GM12878 (cell line): Measurements from ENCODE around the gene CACNB3. TPM values are rescaled to one million over a fixed set of nuclear protein-coding genes. Genes with fewer than 3 reads are reported as not detected.
A peak's percentile ranks its signal among the peaks of the same experiment; 100 is the strongest.

Experiments
- ATAC-seq: fragments of 200-7000 bp; cut with Tn5 transposase; 3 replicates; pipeline ENCODE4 v1.9.1; 2020; ENCODE audit warnings: mild to moderate bottlenecking, moderate library complexity
- BruUV-seq: library from RNA; stranded (reverse); fragments of 400-500 nt; replicated peaks from 2 replicates; lab custom pipeline; 2021; lab: Mats Ljungman, UMichigan
- CTCF ChIA-PET: fragments of 300-600 bp; sonication (Branson Sonifier 250); formaldehyde crosslinking; extraction: SDS; loops from one replicate; lab custom pipeline; 2021; ENCODE audit warnings: inconsistent platforms; lab: Yijun Ruan, JAX
- POLR2A ChIA-PET: fragments of 350-600 bp; formaldehyde crosslinking; extraction: SDS; loops from one replicate; lab custom pipeline; 2021; ENCODE audit warnings: inconsistent platforms; lab: Charles Lee
- RAD21 ChIA-PET: fragments of 300-600 bp; sonication (Branson Sonifier 250); formaldehyde crosslinking; loops from one replicate; lab custom pipeline; 2023; ENCODE audit warnings: antibody characterized with exemption; ENCODE audit not compliant: unreplicated experiment; lab: Charles Lee
- SMC1A ChIA-PET: fragments of 300-600 bp; sonication (Branson Sonifier 250); formaldehyde crosslinking; loops from one replicate; lab custom pipeline; 2023; ENCODE audit not compliant: unreplicated experiment, uncharacterized antibody; lab: Charles Lee
- DNase-seq: peaks from one replicate; pipeline ENCODE4 v3.0.0-alpha.2; 2011; ENCODE audit warnings: low read depth, low spot score
- FAIRE-seq: peaks from 3 replicates; lab custom pipeline; 2011; peaks lifted over from hg19 to GRCh38; lab: Jason Lieb, UNC
- H2AFZ ChIP-seq: 2 replicates; pipeline ENCODE4 v1.6.0; 2011; ENCODE audit warnings: low read depth, low read length, control low read depth; ENCODE audit not compliant: control insufficient read depth
- H3K27ac ChIP-seq: 2 replicates; pipeline ENCODE4 v1.5.1; 2011; ENCODE audit warnings: control low read depth; ENCODE audit not compliant: control insufficient read depth, insufficient read depth
- H3K27me3 ChIP-seq, 2 experiments: replicated peaks in 1 of 2; 2 replicates each; pipeline versions ENCODE4 v1.6.0 to v1.6.1; 2011; ENCODE audit warnings: low read length in 1 of 2; ENCODE audit not compliant: control insufficient read depth in 2 of 2, insufficient read depth in 2 of 2
- H3K36me3 ChIP-seq, 2 experiments: 2 replicates each; pipeline ENCODE4 v1.5.1; 2011; ENCODE audit warnings: low read length in 1 of 2; ENCODE audit not compliant: control insufficient read depth in 2 of 2, insufficient read depth in 2 of 2
- H3K4me1 ChIP-seq: 2 replicates; pipeline ENCODE4 v1.6.1; 2011; ENCODE audit warnings: mild to moderate bottlenecking, low read length, moderate library complexity, mixed read lengths; ENCODE audit not compliant: control insufficient read depth, insufficient read depth
- H3K4me2 ChIP-seq: 2 replicates; pipeline ENCODE4 v1.6.0; 2011; ENCODE audit warnings: control low read depth; ENCODE audit not compliant: control insufficient read depth, insufficient read depth
- H3K4me3 ChIP-seq: fragments of 200-600 bp; sonication (generic); 2 replicates; pipeline ENCODE4 v1.5.1; 2016
- H3K79me2 ChIP-seq: 2 replicates; pipeline ENCODE4 v1.6.0; 2011; ENCODE audit warnings: low read length; ENCODE audit not compliant: control insufficient read depth, insufficient read depth
- H3K9ac ChIP-seq: 2 replicates; pipeline ENCODE4 v1.8.0; 2011; ENCODE audit warnings: low read length, control low read depth, mixed read lengths; ENCODE audit not compliant: control insufficient read depth, insufficient read depth
- H3K9me3 ChIP-seq: replicated peaks from 3 replicates; pipeline ENCODE4 v1.5.1; 2011; ENCODE audit warnings: mild to moderate bottlenecking, low read length; ENCODE audit not compliant: control insufficient read depth, insufficient read depth
- H4K20me1 ChIP-seq: 2 replicates; pipeline ENCODE4 v1.6.0; 2011; ENCODE audit not compliant: control insufficient read depth, insufficient read depth
- ATF7 ChIP-seq: fragments of 450-650 bp; IDR thresholded peaks from 2 replicates; pipeline ENCODE4 v1.6.1; 2016; ENCODE audit warnings: low read depth, mild to moderate bottlenecking
- CREB1 ChIP-seq: IDR thresholded peaks from 2 replicates; pipeline ENCODE4 v1.6.1; 2012; ENCODE audit warnings: low read depth, mild to moderate bottlenecking, inconsistent platforms
- DPF2 ChIP-seq: fragments of 450-650 bp; IDR thresholded peaks from 2 replicates; pipeline ENCODE4 v1.6.1; 2017; ENCODE audit warnings: mild to moderate bottlenecking
- EED ChIP-seq: sonication (generic); IDR thresholded peaks from 2 replicates; pipeline ENCODE4 v1.6.1; 2016; ENCODE audit warnings: antibody characterized with exemption, low read depth
- ESRRA ChIP-seq: IDR thresholded peaks from 2 replicates; pipeline ENCODE4 v1.6.1; 2012; ENCODE audit warnings: mild to moderate bottlenecking, low read length, improper control_type of control experiment
- GABPA ChIP-seq: IDR thresholded peaks from 2 replicates; pipeline ENCODE4 v1.6.1; 2014; ENCODE audit warnings: antibody characterized with exemption, low read depth, mild to moderate bottlenecking, inconsistent platforms
- IKZF1 ChIP-seq: fragments of 450-650 bp; conservative IDR thresholded peaks from 2 replicates; pipeline ENCODE4 v1.6.1; 2017; ENCODE audit warnings: antibody characterized with exemption, mild to moderate bottlenecking
- NBN ChIP-seq: fragments of 450-650 bp; IDR thresholded peaks from 2 replicates; pipeline ENCODE4 v1.6.1; 2016
- POLR2AphosphoS5 ChIP-seq: IDR thresholded peaks from 2 replicates; pipeline ENCODE4 v1.6.1; 2011; ENCODE audit warnings: mild to moderate bottlenecking, low read length, inconsistent platforms
- RELA ChIP-seq: fragments of 450-650 bp; IDR thresholded peaks from 2 replicates; pipeline ENCODE4 v1.8.0; 2014; ENCODE audit warnings: borderline replicate concordance; ENCODE audit not compliant: partially characterized antibody
- WGBS: methylation state at CpG from one replicate; pipeline ENCODE4 v1.1.6; 2016; ENCODE audit warnings: low lambda C conversion rate; ENCODE audit not compliant: insufficient replicate concordance, insufficient coverage; ENCODE audit errors: missing lambda C conversion rate; 5-methylcytosine and 5-hydroxymethylcytosine counted together
- in situ Hi-C: fragments of 300-500 bp; cut with MboI; formaldehyde crosslinking; loops from 9 replicates; pipeline ENCODE4 v1.14.3; 2018; ENCODE audit warnings: mixed read lengths
- intact Hi-C: fragments of 100-400 bp; cut with micrococcal nuclease; formaldehyde crosslinking; loops from one replicate; pipeline ENCODE4 v1.14.2; 2022; ENCODE audit not compliant: unreplicated experiment
- polyA plus RNA-seq, 11 experiments: library from polyadenylated mRNA; depleted of rRNA in 4 of 11; unstranded in 6 of 11; stranded (reverse) in 5 of 11; fragments of >200 nt; fragmentation: Nextera tagmentation in 4 of 11; fragmentation: Illumina TruSeq in 1 of 11; extraction: Ambion mirVana in 4 of 11; extraction: Trizol in 1 of 11; gene quantifications; 1 replicate in 1 of 11; 2 replicates in 10 of 11; pipeline versions ENCODE4 v1.2.1 to v1.2.3, GENCODE V29; 2011 to 2016; ENCODE audit warnings: inconsistent platforms in 2 of 11, missing spikeins in 2 of 11, low read depth in 1 of 11
- total RNA-seq, 4 experiments: library from RNA; depleted of rRNA in 3 of 4; stranded (reverse); fragments of >200 nt in 3 of 4; fragmentation: Illumina TruSeq in 1 of 4; extraction: Trizol in 1 of 4; gene quantifications; 2 replicates each; pipeline versions ENCODE4 v1.2.1 to v1.2.3, GENCODE V29; 2013 to 2021
- TF ChIP-seq, protein P1 (sequence below): fragments of 450-650 bp; formaldehyde crosslinking; IDR thresholded peaks from 2 replicates; pipeline ENCODE4 v1.5.0; 2022; ENCODE audit warnings: mild to moderate bottlenecking, missing genetic modification characterization
- TF ChIP-seq, protein P2 (sequence below): IDR thresholded peaks from 2 replicates; pipeline ENCODE4 v1.6.1; 2012; ENCODE audit warnings: mild to moderate bottlenecking, low read depth, low read length

The CACNB3 gene
- total and polyA plus RNA-seq, 10 of the 15 experiments (the other 5 are each of a cell fraction or from before 2014, with no cell fraction given), result 0.78 to 5.0 (median 1.7) TPM

DNA sequence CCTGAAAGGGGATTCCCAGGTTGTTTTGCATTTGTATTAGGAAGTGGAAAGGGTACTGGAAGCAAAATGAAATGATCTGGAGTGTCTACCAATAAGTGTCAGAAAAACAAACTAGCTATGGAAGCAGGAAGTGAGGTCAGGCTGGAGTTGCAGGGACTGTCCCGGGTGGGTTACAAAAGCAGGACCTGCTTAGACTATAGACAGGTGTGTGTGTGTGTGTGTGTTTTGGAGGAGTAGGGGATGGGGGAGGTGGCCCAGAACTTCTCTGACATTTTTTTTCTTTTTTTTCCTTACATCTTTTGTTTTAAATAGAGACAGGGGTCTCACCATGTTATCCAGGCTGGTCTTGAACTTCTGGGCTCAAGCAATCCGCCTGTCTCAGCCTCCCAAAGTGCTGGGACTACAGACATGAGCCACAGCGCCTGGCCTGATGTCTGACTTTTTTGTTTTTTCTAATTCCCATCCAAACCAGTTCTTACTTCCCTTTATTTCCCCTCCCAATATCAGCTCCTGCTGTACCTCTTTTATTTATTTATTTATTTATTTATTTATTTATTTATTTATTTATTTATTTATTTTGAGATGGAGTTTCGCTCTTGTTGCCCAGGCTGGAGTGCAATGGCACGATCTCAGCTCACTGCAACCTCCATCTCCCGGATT is 47.9 kb downstream of the CACNB3 start:
- SMC1A ChIA-PET, result interaction anchor here (0.9 to 10.6 kb wide), 6 partner anchors 10 to 103 kb away, joined by 3 to 79 read pairs (median 8); partner anchors contain the start of genes ARF3 and DDX23
- in situ Hi-C loops (no loop called here), intact Hi-C loops (no loop called here)
- Histone ChIP-seq H3K4me3 (peak overlapping the region; percentile 79; the same call in 1 of the 2 replicates), H3K4me2 (peak overlapping the region; percentile 99), H2AFZ (peak overlapping the region; percentile 84), H3K79me2 (peaks cover 6% of the 10 kb centered on the region), H3K4me1 (peaks cover 12% of the 10 kb centered on the region), H3K36me3 (peaks cover 0 to 3% of the 10 kb centered on the region in 2 experiments; a peak in 1 of 4 replicates), H3K27ac (peak overlapping the region; percentile 7), H3K9me3 (no peaks in the 10 kb centered on the region), H3K9ac (0 out of 2 replicates have a peak overlapping the region, but pooled peaks have one; percentile 4), H4K20me1 (no peaks in the 10 kb centered on the region), H3K27me3 (no peaks in the 10 kb centered on the region)
- no TSS peak for BruUV-seq
- 62% methylated on average over 6 of the region's 6 CpGs for WGBS
- FAIRE-seq (no peak), DNase-seq (no peak), ATAC-seq (no peak; the same call in 1 of the 3 replicates)
- RAD21 ChIA-PET, result interaction anchor here (0.7 to 3.4 kb wide), 6 partner anchors 13 to 87 kb away, joined by 4 to 42 read pairs (median 8); partner anchors contain the start of genes DDX23 and FKBP11
- POLR2A ChIA-PET, result interaction anchor here (0.6 to 5.0 kb wide), 14 partner anchors 8 to 285 kb away, joined by 3 to 52 read pairs (median 6); partner anchors contain the start of genes ARF3 and DDX23
- CTCF ChIA-PET, result interaction anchor here (0.8 to 9.9 kb wide), 14 partner anchors 11 to 177 kb away, joined by 3 to 135 read pairs (median 4); partner anchors contain the start of genes DDX23 and FKBP11
- TF ChIP-seq, protein P1, sequence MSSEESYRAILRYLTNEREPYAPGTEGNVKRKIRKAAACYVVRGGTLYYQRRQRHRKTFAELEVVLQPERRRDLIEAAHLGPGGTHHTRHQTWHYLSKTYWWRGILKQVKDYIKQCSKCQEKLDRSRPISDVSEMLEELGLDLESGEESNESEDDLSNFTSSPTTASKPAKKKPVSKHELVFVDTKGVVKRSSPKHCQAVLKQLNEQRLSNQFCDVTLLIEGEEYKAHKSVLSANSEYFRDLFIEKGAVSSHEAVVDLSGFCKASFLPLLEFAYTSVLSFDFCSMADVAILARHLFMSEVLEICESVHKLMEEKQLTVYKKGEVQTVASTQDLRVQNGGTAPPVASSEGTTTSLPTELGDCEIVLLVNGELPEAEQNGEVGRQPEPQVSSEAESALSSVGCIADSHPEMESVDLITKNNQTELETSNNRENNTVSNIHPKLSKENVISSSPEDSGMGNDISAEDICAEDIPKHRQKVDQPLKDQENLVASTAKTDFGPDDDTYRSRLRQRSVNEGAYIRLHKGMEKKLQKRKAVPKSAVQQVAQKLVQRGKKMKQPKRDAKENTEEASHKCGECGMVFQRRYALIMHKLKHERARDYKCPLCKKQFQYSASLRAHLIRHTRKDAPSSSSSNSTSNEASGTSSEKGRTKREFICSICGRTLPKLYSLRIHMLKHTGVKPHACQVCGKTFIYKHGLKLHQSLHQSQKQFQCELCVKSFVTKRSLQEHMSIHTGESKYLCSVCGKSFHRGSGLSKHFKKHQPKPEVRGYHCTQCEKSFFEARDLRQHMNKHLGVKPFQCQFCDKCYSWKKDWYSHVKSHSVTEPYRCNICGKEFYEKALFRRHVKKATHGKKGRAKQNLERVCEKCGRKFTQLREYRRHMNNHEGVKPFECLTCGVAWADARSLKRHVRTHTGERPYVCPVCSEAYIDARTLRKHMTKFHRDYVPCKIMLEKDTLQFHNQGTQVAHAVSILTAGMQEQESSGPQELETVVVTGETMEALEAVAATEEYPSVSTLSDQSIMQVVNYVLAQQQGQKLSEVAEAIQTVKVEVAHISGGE, result peak; percentile 70
- TF ChIP-seq, protein P2, sequence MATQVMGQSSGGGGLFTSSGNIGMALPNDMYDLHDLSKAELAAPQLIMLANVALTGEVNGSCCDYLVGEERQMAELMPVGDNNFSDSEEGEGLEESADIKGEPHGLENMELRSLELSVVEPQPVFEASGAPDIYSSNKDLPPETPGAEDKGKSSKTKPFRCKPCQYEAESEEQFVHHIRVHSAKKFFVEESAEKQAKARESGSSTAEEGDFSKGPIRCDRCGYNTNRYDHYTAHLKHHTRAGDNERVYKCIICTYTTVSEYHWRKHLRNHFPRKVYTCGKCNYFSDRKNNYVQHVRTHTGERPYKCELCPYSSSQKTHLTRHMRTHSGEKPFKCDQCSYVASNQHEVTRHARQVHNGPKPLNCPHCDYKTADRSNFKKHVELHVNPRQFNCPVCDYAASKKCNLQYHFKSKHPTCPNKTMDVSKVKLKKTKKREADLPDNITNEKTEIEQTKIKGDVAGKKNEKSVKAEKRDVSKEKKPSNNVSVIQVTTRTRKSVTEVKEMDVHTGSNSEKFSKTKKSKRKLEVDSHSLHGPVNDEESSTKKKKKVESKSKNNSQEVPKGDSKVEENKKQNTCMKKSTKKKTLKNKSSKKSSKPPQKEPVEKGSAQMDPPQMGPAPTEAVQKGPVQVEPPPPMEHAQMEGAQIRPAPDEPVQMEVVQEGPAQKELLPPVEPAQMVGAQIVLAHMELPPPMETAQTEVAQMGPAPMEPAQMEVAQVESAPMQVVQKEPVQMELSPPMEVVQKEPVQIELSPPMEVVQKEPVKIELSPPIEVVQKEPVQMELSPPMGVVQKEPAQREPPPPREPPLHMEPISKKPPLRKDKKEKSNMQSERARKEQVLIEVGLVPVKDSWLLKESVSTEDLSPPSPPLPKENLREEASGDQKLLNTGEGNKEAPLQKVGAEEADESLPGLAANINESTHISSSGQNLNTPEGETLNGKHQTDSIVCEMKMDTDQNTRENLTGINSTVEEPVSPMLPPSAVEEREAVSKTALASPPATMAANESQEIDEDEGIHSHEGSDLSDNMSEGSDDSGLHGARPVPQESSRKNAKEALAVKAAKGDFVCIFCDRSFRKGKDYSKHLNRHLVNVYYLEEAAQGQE, result no peak
- TF ChIP-seq GABPA, result peak; percentile 75; the same call in 1 of the 2 replicates
- TF ChIP-seq DPF2, result no peak; the same call in 1 of the 2 replicates
- TF ChIP-seq IKZF1, result peak; percentile 2; the same call in 1 of the 2 replicates
- peak; percentile 52 for TF ChIP-seq EED
- TF ChIP-seq ESRRA, result no peak
- peak; percentile 5 for TF ChIP-seq RELA
- peak; percentile 73 for TF ChIP-seq ATF7
- TF ChIP-seq POLR2AphosphoS5, result no peak
- 0 out of 2 replicates have a peak, but pooled peaks have one; percentile 43 for TF ChIP-seq NBN
- peak; percentile 30; the same call in 1 of the 2 replicates for TF ChIP-seq CREB1
